ENCODE measurements around the gene KRT36. TPM values are rescaled to one million over a fixed set of nuclear protein-coding genes. Genes with fewer than 3 reads are reported as not detected.

KRT36 gene
- total and polyA plus RNA-seq, 2 donors (not counting 3 experiments of a cell fraction or from before 2014, with no cell fraction given) = 0.04 TPM; not detected in 1

DNA sequence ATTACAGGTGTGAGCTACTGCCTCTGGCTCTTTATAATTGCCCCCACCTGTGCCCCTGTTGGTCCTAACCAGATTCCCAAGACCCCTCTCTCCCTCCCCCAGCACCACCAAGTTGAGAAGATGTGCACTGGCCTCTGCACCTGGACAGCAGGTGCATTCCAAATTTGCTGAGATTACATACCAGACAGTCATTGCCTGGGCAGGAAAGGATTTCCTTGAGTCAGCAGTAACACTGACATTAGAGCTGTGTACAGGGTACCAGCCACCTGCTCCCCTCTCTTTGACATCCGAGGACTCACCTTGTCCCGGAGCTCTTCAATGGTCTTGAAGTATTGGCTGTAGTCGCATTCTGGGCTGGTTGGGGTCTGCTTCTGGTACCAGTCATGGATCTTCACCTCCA is 28.3 kb upstream of the KRT36 start:
- Histone ChIP-seq H3K9ac (replicated peaks; ENCODE audit: extremely low read depth, insufficient read depth, low read length) (no peak overlapping the region), H3K9me3 (replicated peaks; ENCODE audit: control insufficient read depth, insufficient read depth, low read length) (no peaks in the 10 kb centered on the region), H3K4me2 (ENCODE audit: insufficient read depth, low read length) (no peak overlapping the region), H3K4me1 (ENCODE audit: control insufficient read depth, extremely low read depth, insufficient read depth, low read length) (peaks cover 23% of the 10 kb centered on the region), H2AFZ (ENCODE audit: low read depth, low read length) (no peak overlapping the region), H3K9me1 (replicated peaks; ENCODE audit: control insufficient read depth, extremely low read depth, insufficient read depth, low read length) (no peaks in the 10 kb centered on the region), H3K27ac (ENCODE audit: insufficient read depth, low read depth, low read length) (no peak overlapping the region), H4K20me1 (replicated peaks; ENCODE audit: control insufficient read depth, extremely low read depth, insufficient read depth, low read length) (no peaks in the 10 kb centered on the region), H3K27me3 (ENCODE audit: control insufficient read depth in 2 of 2, insufficient read depth in 2 of 2, low read length in 2 of 2) (no peaks in the 10 kb centered on the region), H3K79me2 (ENCODE audit: control insufficient read depth, insufficient read depth, low read length) (no peaks in the 10 kb centered on the region), H3K4me3 (replicated peaks in 1 of 3; ENCODE audit: insufficient read depth in 1 of 3, low read depth in 1 of 3, low read length in 3 of 3) (no peak overlapping the region), H3K36me3 (ENCODE audit: control insufficient read depth in 2 of 2, extremely low read depth in 1 of 2, insufficient read depth in 2 of 2, low read length in 2 of 2) (no peaks in the 10 kb centered on the region)
- BruUV-seq (replicated peaks) = no TSS peak
- no peak for TF ChIP-seq JUN (IDR thresholded peaks at IDR 0.05; ENCODE audit: borderline replicate concordance, insufficient read depth, insufficient read length, low read depth)
- no peak for TF ChIP-seq FOS (IDR thresholded peaks at IDR 0.05; ENCODE audit: borderline replicate concordance, insufficient read depth, low read length)
- ChIA-PET CTCF (interaction anchor here (0.8 to 5.3 kb wide), 4 partner anchors 16 to 148 kb away, joined by 3 to 66 read pairs (median 4); no protein-coding TSS in a partner anchor), POLR2A (no interaction called here)
- intact Hi-C loops (cut with micrococcal nuclease) = no loop called here
- no peak for DNase-seq (ENCODE audit: low read depth, low spot score)
- dilution Hi-C loops (cut with MboI; ENCODE audit: extremely low pct_ligation_motif_present, low sequenced_read_pairs) = no loop called here
- FAIRE-seq = no peak

DNA sequence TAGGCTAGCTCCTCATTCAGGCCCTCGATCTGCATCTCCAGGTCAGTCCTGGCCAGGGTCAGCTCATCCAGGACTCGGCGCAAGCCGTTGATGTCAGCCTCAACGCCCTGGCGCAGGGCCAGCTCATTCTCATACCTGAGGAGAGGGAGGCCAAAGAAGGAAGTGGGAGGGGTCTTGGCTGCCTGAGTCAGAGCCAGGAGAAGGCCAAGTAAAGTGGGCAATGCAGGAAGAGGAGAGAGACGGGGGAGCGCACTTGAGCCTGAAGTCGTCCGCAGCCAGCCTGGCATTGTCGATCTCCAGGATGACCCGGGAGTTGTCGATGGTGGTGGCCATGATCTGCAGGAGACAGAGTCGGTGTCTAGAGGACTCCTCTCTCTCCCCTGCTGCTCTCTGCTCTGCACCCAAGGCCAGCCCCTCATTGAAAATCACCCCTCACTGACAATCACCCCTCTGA is 27.1 kb upstream of the KRT36 start:
- Histone ChIP-seq H4K20me1 (replicated peaks; ENCODE audit: control insufficient read depth, extremely low read depth, insufficient read depth, low read length) (no peaks in the 10 kb centered on the region), H3K4me2 (ENCODE audit: insufficient read depth, low read length) (no peak overlapping the region), H3K9ac (replicated peaks; ENCODE audit: extremely low read depth, insufficient read depth, low read length) (no peak overlapping the region), H3K27ac (ENCODE audit: insufficient read depth, low read depth, low read length) (no peak overlapping the region), H3K79me2 (ENCODE audit: control insufficient read depth, insufficient read depth, low read length) (no peaks in the 10 kb centered on the region), H2AFZ (ENCODE audit: low read depth, low read length) (no peak overlapping the region), H3K9me3 (replicated peaks; ENCODE audit: control insufficient read depth, insufficient read depth, low read length) (no peaks in the 10 kb centered on the region), H3K36me3 (ENCODE audit: control insufficient read depth in 2 of 2, extremely low read depth in 1 of 2, insufficient read depth in 2 of 2, low read length in 2 of 2) (no peaks in the 10 kb centered on the region), H3K27me3 (ENCODE audit: control insufficient read depth in 2 of 2, insufficient read depth in 2 of 2, low read length in 2 of 2) (no peaks in the 10 kb centered on the region), H3K4me1 (ENCODE audit: control insufficient read depth, extremely low read depth, insufficient read depth, low read length) (peaks cover 11% of the 10 kb centered on the region), H3K4me3 (replicated peaks in 1 of 3; ENCODE audit: insufficient read depth in 1 of 3, low read depth in 1 of 3, low read length in 3 of 3) (no peak overlapping the region), H3K9me1 (replicated peaks; ENCODE audit: control insufficient read depth, extremely low read depth, insufficient read depth, low read length) (no peaks in the 10 kb centered on the region)
- FAIRE-seq (no peak), DNase-seq (ENCODE audit: low read depth, low spot score) (no peak)
- no TSS peak for BruUV-seq (replicated peaks)
- intact Hi-C loops (cut with micrococcal nuclease) = no loop called here
- ChIA-PET POLR2A (interaction anchor here (0.5 kb wide), 1 partner anchor 16 kb away, joined by 7 read pairs; no protein-coding TSS in a partner anchor), CTCF (interaction anchor here (1.2 to 4.1 kb wide), 2 partner anchors 32 to 149 kb away, joined by 4 to 24 read pairs; no protein-coding TSS in a partner anchor)
- TF ChIP-seq GATA2 (IDR thresholded peaks at IDR 0.05; ENCODE audit: insufficient read depth, insufficient read length, low read depth, low read length) (no peak), EZH2 (IDR thresholded peaks at IDR 0.05; ENCODE audit: borderline replicate concordance, low read depth, low read length, severe bottlenecking) (no peak), MYC (IDR thresholded peaks at IDR 0.05; ENCODE audit: low read depth, low read length) (no peak), FOS (IDR thresholded peaks at IDR 0.05; ENCODE audit: borderline replicate concordance, insufficient read depth, low read length) (no peak), JUN (IDR thresholded peaks at IDR 0.05; ENCODE audit: borderline replicate concordance, insufficient read depth, insufficient read length, low read depth) (no peak), POLR2A (IDR thresholded peaks at IDR 0.05; ENCODE audit: low read depth, low read length) (no peak), POLR2AphosphoS5 (IDR thresholded peaks at IDR 0.05; ENCODE audit: insufficient read depth, low read depth, low read length) (no peak)
- TF ChIP-seq, protein P1, sequence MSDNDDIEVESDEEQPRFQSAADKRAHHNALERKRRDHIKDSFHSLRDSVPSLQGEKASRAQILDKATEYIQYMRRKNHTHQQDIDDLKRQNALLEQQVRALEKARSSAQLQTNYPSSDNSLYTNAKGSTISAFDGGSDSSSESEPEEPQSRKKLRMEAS (IDR thresholded peaks at IDR 0.05; ENCODE audit: insufficient read depth, insufficient read length) = no peak
- TF ChIP-seq, protein P2, sequence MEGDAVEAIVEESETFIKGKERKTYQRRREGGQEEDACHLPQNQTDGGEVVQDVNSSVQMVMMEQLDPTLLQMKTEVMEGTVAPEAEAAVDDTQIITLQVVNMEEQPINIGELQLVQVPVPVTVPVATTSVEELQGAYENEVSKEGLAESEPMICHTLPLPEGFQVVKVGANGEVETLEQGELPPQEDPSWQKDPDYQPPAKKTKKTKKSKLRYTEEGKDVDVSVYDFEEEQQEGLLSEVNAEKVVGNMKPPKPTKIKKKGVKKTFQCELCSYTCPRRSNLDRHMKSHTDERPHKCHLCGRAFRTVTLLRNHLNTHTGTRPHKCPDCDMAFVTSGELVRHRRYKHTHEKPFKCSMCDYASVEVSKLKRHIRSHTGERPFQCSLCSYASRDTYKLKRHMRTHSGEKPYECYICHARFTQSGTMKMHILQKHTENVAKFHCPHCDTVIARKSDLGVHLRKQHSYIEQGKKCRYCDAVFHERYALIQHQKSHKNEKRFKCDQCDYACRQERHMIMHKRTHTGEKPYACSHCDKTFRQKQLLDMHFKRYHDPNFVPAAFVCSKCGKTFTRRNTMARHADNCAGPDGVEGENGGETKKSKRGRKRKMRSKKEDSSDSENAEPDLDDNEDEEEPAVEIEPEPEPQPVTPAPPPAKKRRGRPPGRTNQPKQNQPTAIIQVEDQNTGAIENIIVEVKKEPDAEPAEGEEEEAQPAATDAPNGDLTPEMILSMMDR (IDR thresholded peaks at IDR 0.05; ENCODE audit: extremely low read depth in 1 of 2, insufficient read depth in 1 of 2, low read depth in 1 of 2, low read length in 2 of 2) = no peak
- dilution Hi-C loops (cut with MboI; ENCODE audit: extremely low pct_ligation_motif_present, low sequenced_read_pairs) = no loop called here

Measured in endothelial cell of umbilical vein (primary cell).